ENCODE data around the gene PYGB.
"Not testable (repeated sequence)": the region's sequence is repeated elsewhere in the genome, so short reads cannot be mapped to it uniquely, and the experiment has no call there.

PYGB gene

GRCh38 chr20:25247518-25247955, 348 bp upstream of the PYGB start:
- no peak for DNase-seq (ENCODE audit: low read depth in 1 of 2, low spot score in 1 of 2)

- no peak for DNase-seq (ENCODE audit: low read depth in 1 of 2, low spot score in 1 of 2)
These were observed 894 bp downstream of the PYGB start for GRCh38 chr20:25248786-25249172.

- DNase-seq (ENCODE audit: low read depth in 1 of 2, low spot score in 1 of 2) = no peak
These were observed 1.5 kb downstream of the PYGB start for GRCh38 chr20:25249198-25249931.

- no peak for DNase-seq (ENCODE audit: low read depth in 1 of 2, low spot score in 1 of 2)
These were observed 2.6 kb downstream of the PYGB start for GRCh38 chr20:25250508-25250907.

GRCh38 chr20:25251019-25251418, 3.1 kb downstream of the PYGB start:
- DNase-seq (ENCODE audit: low read depth in 1 of 2, low spot score in 1 of 2) = no peak

GRCh38 chr20:25251558-25251957, 3.7 kb downstream of the PYGB start:
- DNase-seq (ENCODE audit: low read depth in 1 of 2, low spot score in 1 of 2) = no peak

GRCh38 chr20:25252230-25252651, 4.4 kb downstream of the PYGB start:
- no peak for DNase-seq (ENCODE audit: low read depth in 1 of 2, low spot score in 1 of 2)

GRCh38 chr20:25252686-25253421, 5.0 kb downstream of the PYGB start:
- no peak for DNase-seq (ENCODE audit: low read depth in 1 of 2, low spot score in 1 of 2)

- no peak for DNase-seq (ENCODE audit: low read depth in 1 of 2, low spot score in 1 of 2)
These were observed 5.9 kb downstream of the PYGB start for GRCh38 chr20:25253606-25254275.

- no peak for DNase-seq (ENCODE audit: low read depth in 1 of 2, low spot score in 1 of 2)
These were observed 6.7 kb downstream of the PYGB start for GRCh38 chr20:25254571-25254970.

- no peak for DNase-seq (ENCODE audit: low read depth in 1 of 2, low spot score in 1 of 2)
These were observed 7.2 kb downstream of the PYGB start for GRCh38 chr20:25254986-25255680.

GRCh38 chr20:25256226-25256859, 8.5 kb downstream of the PYGB start:
- DNase-seq (ENCODE audit: low read depth in 1 of 2, low spot score in 1 of 2) = no peak

- no peak for DNase-seq (ENCODE audit: low read depth in 1 of 2, low spot score in 1 of 2)
These were observed 9.2 kb downstream of the PYGB start for GRCh38 chr20:25257130-25257529.

GRCh38 chr20:25257756-25258475, 10.0 kb downstream of the PYGB start:
- DNase-seq (ENCODE audit: low read depth in 1 of 2, low spot score in 1 of 2) = no peak

- DNase-seq (ENCODE audit: low read depth in 1 of 2, low spot score in 1 of 2) = no peak
These were observed 10.6 kb downstream of the PYGB start for GRCh38 chr20:25258476-25258805.

GRCh38 chr20:25258828-25259227, 10.9 kb downstream of the PYGB start:
- DNase-seq (ENCODE audit: low read depth in 1 of 2, low spot score in 1 of 2) = no peak

- DNase-seq (ENCODE audit: low read depth in 1 of 2, low spot score in 1 of 2) = no peak
These were observed 11.5 kb downstream of the PYGB start for GRCh38 chr20:25259358-25259757.

GRCh38 chr20:25259788-25260254, 11.9 kb downstream of the PYGB start:
- no peak for DNase-seq (ENCODE audit: low read depth in 1 of 2, low spot score in 1 of 2)

GRCh38 chr20:25260770-25261437, 13.0 kb downstream of the PYGB start:
- DNase-seq (ENCODE audit: low read depth in 1 of 2, low spot score in 1 of 2) = not testable (repeated sequence)
